ENCODE measurements around the gene ARID1B. TPM values are rescaled to one million over a fixed set of nuclear protein-coding genes. Genes with fewer than 3 reads are reported as not detected.

Gene ARID1B
- total and polyA plus RNA-seq, 2 of the 13 experiments (the other 11 are each of a cell fraction or from before 2014, with no cell fraction given): 20.1 to 32.6 TPM

GRCh38 chr6:157095569-157095968 is 318.4 kb downstream of the ARID1B start (continued):
- TF ChIP-seq ZNF407 (CRISPR knock-in tag; IDR thresholded peaks at IDR 0.05; ENCODE audit: not compliant biosample characterization) (no peak), TBP (CRISPR knock-in tag; IDR thresholded peaks at IDR 0.05) (no peak), ZBTB1 (CRISPR knock-in tag; IDR thresholded peaks at IDR 0.05; ENCODE audit: borderline replicate concordance) (no peak), PBX2 (CRISPR knock-in tag; IDR thresholded peaks at IDR 0.05) (no peak)
